RWPE2 (cell line): ENCODE data around the gene DXO.
"Not testable (repeated sequence)": the region's sequence is repeated elsewhere in the genome, so short reads cannot be mapped to it uniquely, and the experiment has no call there.

ENCODE experiments used
- ATAC-seq: fragments of 200-7000 bp; cut with Tn5 transposase; 3 replicates; pipeline ENCODE4 v1.9.1; 2021; ENCODE audit warnings: low read depth
- DNase-seq: peaks from one replicate; pipeline ENCODE4 v3.0.0-alpha.2; 2020; ENCODE audit warnings: low spot score
- H3K27ac ChIP-seq: fragments of 450-650 bp; 2 replicates; pipeline ENCODE4 v1.5.1; 2017; ENCODE audit warnings: mild to moderate bottlenecking; ENCODE audit not compliant: poor library complexity, severe bottlenecking
- H3K27me3 ChIP-seq: fragments of 250-450 bp; sonication (Bioruptor Pico); 2 replicates; pipeline ENCODE4 v1.5.1; 2021; ENCODE audit warnings: mild to moderate bottlenecking, moderate library complexity; ENCODE audit not compliant: insufficient read depth, poor library complexity, severe bottlenecking
- H3K36me3 ChIP-seq: fragments of 250-450 bp; sonication (Bioruptor Pico); 2 replicates; pipeline ENCODE4 v1.5.1; 2020; ENCODE audit warnings: low read depth, mild to moderate bottlenecking, moderate library complexity
- H3K4me1 ChIP-seq: fragments of 250-450 bp; sonication (Bioruptor Pico); 2 replicates; pipeline ENCODE4 v1.5.1; 2021; ENCODE audit warnings: mild to moderate bottlenecking, moderate library complexity; ENCODE audit not compliant: insufficient read depth, poor library complexity, severe bottlenecking
- H3K4me3 ChIP-seq: fragments of 250-450 bp; sonication (Bioruptor Pico); 2 replicates; pipeline ENCODE4 v1.5.1; 2021; ENCODE audit warnings: mild to moderate bottlenecking, moderate library complexity; ENCODE audit not compliant: severe bottlenecking
- H3K9me3 ChIP-seq: fragments of 250-450 bp; sonication (Bioruptor Pico); 2 replicates; pipeline ENCODE4 v1.5.1; 2021; ENCODE audit warnings: mild to moderate bottlenecking, moderate library complexity; ENCODE audit not compliant: severe bottlenecking
- TF ChIP-seq, protein P1 (sequence below): fragments of 450-650 bp; IDR thresholded peaks from one replicate; pipeline ENCODE4 v1.5.1; 2017; ENCODE audit warnings: mild to moderate bottlenecking, moderate library complexity; ENCODE audit not compliant: poor library complexity, severe bottlenecking

The DXO gene

DNA sequence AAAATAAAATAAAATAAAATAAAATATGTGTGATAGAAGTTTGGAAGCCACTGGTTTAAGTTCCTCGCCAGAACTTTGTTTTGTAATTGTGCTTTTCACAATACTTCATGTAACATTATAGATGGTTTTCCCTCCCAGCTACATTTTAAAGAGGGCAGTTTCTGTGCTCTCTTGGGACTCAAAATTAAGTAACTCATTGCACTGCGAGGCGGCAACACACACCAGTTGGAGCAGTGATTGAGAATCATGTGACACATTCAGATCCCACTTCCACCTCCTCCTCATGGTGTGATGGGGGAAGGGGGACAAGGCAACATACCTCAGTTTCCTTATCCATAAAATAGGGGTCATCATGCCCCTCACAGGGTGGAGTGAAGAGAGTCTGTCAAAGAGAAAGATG lies 36.9 kb downstream of the DXO start:
- H3K27me3 ChIP-seq, result no peaks in the 10 kb centered on the region
- no peak overlapping the region for H3K27ac ChIP-seq
- no peaks in the 10 kb centered on the region for H3K36me3 ChIP-seq
- ATAC-seq (no peak), DNase-seq (no peak)
- no peaks in the 10 kb centered on the region for H3K4me1 ChIP-seq
- TF ChIP-seq, protein P1, sequence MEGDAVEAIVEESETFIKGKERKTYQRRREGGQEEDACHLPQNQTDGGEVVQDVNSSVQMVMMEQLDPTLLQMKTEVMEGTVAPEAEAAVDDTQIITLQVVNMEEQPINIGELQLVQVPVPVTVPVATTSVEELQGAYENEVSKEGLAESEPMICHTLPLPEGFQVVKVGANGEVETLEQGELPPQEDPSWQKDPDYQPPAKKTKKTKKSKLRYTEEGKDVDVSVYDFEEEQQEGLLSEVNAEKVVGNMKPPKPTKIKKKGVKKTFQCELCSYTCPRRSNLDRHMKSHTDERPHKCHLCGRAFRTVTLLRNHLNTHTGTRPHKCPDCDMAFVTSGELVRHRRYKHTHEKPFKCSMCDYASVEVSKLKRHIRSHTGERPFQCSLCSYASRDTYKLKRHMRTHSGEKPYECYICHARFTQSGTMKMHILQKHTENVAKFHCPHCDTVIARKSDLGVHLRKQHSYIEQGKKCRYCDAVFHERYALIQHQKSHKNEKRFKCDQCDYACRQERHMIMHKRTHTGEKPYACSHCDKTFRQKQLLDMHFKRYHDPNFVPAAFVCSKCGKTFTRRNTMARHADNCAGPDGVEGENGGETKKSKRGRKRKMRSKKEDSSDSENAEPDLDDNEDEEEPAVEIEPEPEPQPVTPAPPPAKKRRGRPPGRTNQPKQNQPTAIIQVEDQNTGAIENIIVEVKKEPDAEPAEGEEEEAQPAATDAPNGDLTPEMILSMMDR, result no peak
- H3K4me3 ChIP-seq, result no peak overlapping the region
- peaks cover 1% of the 10 kb centered on the region for H3K9me3 ChIP-seq

DNA sequence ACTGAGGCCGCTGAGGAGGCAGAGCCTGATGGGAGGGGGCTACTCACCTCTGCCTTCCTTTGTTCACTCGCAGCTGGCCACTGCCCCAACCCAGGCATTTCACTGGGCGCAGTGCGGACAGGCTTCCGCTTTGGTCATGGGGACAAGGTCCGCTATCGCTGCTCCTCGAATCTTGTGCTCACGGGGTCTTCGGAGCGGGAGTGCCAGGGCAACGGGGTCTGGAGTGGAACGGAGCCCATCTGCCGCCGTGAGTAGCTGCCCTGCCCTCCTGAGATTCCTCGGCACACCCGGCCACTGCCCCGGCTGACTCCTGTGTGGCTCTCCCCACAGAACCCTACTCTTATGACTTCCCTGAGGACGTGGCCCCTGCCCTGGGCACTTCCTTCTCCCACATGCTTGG lies 38.4 kb downstream of the DXO start:
- H3K27ac ChIP-seq, result no peak overlapping the region
- no peak for DNase-seq
- no peaks in the 10 kb centered on the region for H3K36me3 ChIP-seq
- H3K9me3 ChIP-seq, result peaks cover 1% of the 10 kb centered on the region
- H3K27me3 ChIP-seq, result no peaks in the 10 kb centered on the region
- TF ChIP-seq, protein P1, result no peak
- no peak overlapping the region for H3K4me3 ChIP-seq
- ATAC-seq, result no peak
- H3K4me1 ChIP-seq, result no peaks in the 10 kb centered on the region

DNA sequence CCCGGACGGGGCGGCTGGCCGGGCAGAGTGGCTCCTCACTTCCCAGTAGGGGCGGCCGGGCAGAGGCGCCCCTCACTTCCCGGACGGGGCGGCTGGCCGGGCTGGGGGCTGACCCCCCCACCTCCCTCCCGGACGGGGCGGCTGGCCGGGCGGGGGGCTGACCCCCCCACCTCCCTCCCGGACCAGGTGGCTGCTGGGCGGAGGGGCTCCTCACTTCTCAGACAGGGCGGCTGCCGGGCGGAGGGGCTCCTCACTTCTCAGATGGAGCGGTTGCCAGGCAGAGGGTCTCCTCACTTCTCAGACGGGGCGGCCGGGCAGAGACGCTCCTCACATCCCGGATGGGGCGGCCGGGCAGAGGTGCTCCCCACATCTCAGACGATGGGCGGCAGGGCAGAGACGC lies 39.8 kb downstream of the DXO start:
- not testable (repeated sequence) for H3K4me1 ChIP-seq, H3K27me3 ChIP-seq, H3K27ac ChIP-seq, H3K36me3 ChIP-seq, H3K4me3 ChIP-seq, ATAC-seq, H3K9me3 ChIP-seq, DNase-seq

DNA sequence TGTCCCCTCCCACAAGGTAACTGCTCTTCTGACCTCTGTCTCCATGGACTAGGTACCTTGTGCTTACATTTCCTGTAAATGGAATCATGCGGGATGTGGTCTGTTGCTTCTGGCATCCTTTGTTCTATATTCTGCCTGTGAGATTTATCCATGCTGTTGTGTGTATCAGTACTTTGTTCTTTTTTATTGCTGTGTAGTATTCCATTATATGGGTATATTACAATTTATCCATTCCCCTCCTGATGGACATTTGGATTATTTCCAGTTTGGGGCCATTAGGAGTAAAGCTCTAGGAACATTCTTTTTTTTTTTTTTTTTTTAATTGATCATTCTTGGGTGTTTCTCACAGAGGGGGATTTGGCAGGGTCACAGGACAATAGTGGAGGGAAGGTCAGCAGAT lies 41.0 kb downstream of the DXO start:
- H3K27ac ChIP-seq, result no peak overlapping the region
- no peak for DNase-seq
- H3K4me1 ChIP-seq, result no peaks in the 10 kb centered on the region
- no peaks in the 10 kb centered on the region for H3K27me3 ChIP-seq
- ATAC-seq, result no peak
- peaks cover 1% of the 10 kb centered on the region for H3K9me3 ChIP-seq
- H3K36me3 ChIP-seq, result no peaks in the 10 kb centered on the region
- H3K4me3 ChIP-seq, result no peak overlapping the region
- TF ChIP-seq, protein P1, result no peak

DNA sequence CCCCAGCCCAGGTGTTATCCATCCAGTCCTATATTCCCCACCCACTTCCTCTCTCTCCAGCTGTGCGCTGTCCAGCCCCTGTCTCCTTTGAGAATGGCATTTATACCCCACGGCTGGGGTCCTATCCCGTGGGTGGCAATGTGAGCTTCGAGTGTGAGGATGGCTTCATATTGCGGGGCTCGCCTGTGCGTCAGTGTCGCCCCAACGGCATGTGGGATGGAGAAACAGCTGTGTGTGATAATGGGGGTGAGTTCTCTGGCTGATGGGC lies 43.3 kb downstream of the DXO start:
- DNase-seq (no peak), ATAC-seq (no peak)
- Histone ChIP-seq H3K9me3 (peaks cover 1% of the 10 kb centered on the region), H3K36me3 (no peaks in the 10 kb centered on the region), H3K4me1 (no peaks in the 10 kb centered on the region), H3K4me3 (no peak overlapping the region), H3K27ac (no peak overlapping the region), H3K27me3 (no peaks in the 10 kb centered on the region)
- TF ChIP-seq, protein P1, result no peak
